GM18498 (cell line): ENCODE results near the gene ZNF300.
"Not testable (repeated sequence)": the region's sequence is repeated elsewhere in the genome, so short reads cannot be mapped to it uniquely, and the experiment has no call there.

Experiments
- ATAC-seq: cut with Tn5 transposase; IDR thresholded peaks from one replicate; pipeline ENCODE4 v1.9.1; 2021; ENCODE audit warnings: mild to moderate bottlenecking, moderate library complexity; ENCODE audit not compliant: unreplicated experiment

The ZNF300 gene

DNA sequence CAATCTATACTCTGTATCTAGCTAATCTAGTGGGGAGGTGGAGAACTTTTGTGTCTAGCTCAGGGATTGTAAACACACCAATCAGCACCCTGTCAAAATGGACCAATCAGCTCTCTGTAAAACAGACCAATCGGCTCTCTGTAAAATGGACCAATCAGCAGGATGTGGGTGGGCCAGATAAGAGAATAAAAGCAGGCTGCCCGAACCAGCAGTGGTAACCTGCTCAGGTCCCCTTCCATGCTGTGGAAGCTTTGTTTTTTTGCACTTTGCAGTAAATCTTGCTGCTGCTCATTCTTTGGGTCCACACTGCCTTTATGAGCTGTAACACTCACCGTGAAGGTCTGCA, 58.5 kb downstream of the ZNF300 start, which contains the start of gene IRGM:
IRGM (plus strand) TSS at position 214 of the 346 bp plus-strand sequence. CDS start 1,603 bp downstream, outside the sequence.
- not testable (repeated sequence) for ATAC-seq

DNA sequence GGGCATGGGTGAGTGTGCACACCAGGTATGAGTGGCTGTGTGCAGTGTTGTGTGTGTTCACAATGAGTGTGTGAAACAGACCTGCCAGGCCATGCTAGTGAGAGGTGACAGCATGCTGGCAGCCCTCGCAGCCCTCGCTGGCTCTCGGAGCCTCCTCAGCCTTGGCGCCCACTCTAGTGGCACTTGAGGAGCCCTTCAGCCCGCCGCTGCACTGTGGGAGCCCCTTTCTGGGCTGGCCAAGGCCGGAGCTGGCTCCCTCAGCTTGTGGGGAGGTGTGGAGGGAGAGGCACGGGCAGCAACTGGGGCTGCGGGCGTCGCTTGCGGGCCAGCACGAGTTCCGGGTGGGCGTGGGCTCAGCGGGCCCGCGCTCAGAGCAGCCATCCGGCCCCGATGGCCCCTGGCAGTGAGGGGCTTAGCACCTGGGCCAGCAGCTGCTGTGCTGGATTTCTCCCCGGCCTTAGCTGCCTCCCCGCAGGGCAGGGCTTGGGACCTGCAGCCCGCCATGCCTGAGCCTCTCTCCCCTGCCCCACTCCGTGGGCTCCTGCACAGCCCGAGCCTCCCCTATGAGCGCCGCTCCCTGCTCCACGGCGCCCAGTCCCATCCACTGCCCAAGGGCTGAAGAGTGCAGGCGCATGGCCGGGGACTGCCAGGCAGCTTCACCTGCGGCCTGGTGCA, 59.5 kb downstream of the ZNF300 start:
- ATAC-seq, result not testable (repeated sequence)
